Metanephros (tissue), 2 donors: ENCODE results near the gene PLCG1. TPM values are rescaled to one million over a fixed set of nuclear protein-coding genes. Genes with fewer than 3 reads are reported as not detected.

Experiments used
- small RNA-seq: library from RNA; depleted of rRNA; stranded (forward); fragments of <200 nt; gene quantifications from one replicate; pipeline ENCODE3, GENCODE V24; 2014; ENCODE audit warnings: low replicate concordance
- total RNA-seq: library from RNA; depleted of rRNA; stranded (reverse); fragments of >200 nt; gene quantifications from one replicate; pipeline ENCODE4 v1.2.3, GENCODE V29; 2014

The PLCG1 gene
- total RNA-seq = 171 TPM

GRCh38 chr20:41136680-41137613 lies at the start of gene PLCG1:
TSS of gene PLCG1 (plus strand) at chr20:41137543. CDS start at chr20:41137642, 99 bp downstream.

Small RNA genes lying within 50 kb of the gene (small RNA-seq; reads per million reads assigned to genes)
- gene AL022394.1 = not detected
- gene MIR6871 = not detected

Other genes starting within 250 kb of the PLCG1 start
- 27.4 TPM for gene TOP1, start 108.7 kb upstream of the PLCG1 start, total RNA-seq
- gene ZHX3, start 180.2 kb downstream of the PLCG1 start, total RNA-seq = 22.8 TPM
- gene LPIN3, start 203.3 kb downstream of the PLCG1 start, total RNA-seq = 14.1 TPM
- gene EMILIN3, start 229.3 kb downstream of the PLCG1 start, total RNA-seq = 12.0 TPM